HCT116 (cell line): ENCODE data around the gene MAP4K4. TPM values are rescaled to one million over a fixed set of nuclear protein-coding genes. Genes with fewer than 3 reads are reported as not detected.

ENCODE experiments used
- ATAC-seq: fragments of 200-7000 bp; cut with Tn5 transposase; 2 replicates; pipeline ENCODE4 v1.9.1; 2020; ENCODE audit warnings: mild to moderate bottlenecking, moderate library complexity
- BruUV-seq: library from RNA; stranded (reverse); fragments of 400-500 nt; replicated peaks from 2 replicates; lab custom pipeline; 2021; lab: Mats Ljungman, UMichigan
- CTCF ChIA-PET: fragments of 300-600 bp; sonication (Branson Sonifier 250); formaldehyde crosslinking; loops from one replicate; lab custom pipeline; 2021; ENCODE audit warnings: antibody characterized with exemption; lab: Charles Lee
- POLR2A ChIA-PET: fragments of 300-600, 350-600 bp; sonication (Branson Sonifier 250); formaldehyde crosslinking; loops from one replicate; lab custom pipeline; 2021; ENCODE audit warnings: antibody characterized with exemption; lab: Charles Lee
- RAD21 ChIA-PET, 2 experiments: fragments of 300-600 bp; sonication (Branson Sonifier 250); formaldehyde crosslinking; loops; one replicate each; lab custom pipeline; 2023; ENCODE audit warnings: low total read pairs in 2 of 2; ENCODE audit not compliant: uncharacterized antibody in 2 of 2, unreplicated experiment in 2 of 2, low non-redundant PET in 1 of 2; lab: Charles Lee
- DNase-seq: peaks from one replicate; pipeline ENCODE4 v3.0.0-alpha.2; 2010; ENCODE audit warnings: low read depth, low spot score
- H2AFZ ChIP-seq: fragments of 200-600 bp; shearing (Covaris generic), sonication (generic); 2 replicates; pipeline ENCODE4 v1.6.1; 2017; ENCODE audit warnings: low read depth, mixed run types, mixed read lengths, antibody characterized with exemption, low read length; ENCODE audit not compliant: poor library complexity, severe bottlenecking
- H3K27ac ChIP-seq: 2 replicates; pipeline ENCODE4 v1.5.1; 2012; ENCODE audit warnings: low read depth, low read length
- H3K27me3 ChIP-seq: fragments of 200-600 bp; sonication (generic); 2 replicates; pipeline ENCODE4 v1.6.1; 2016; ENCODE audit warnings: mixed run types, low read length, mixed read lengths; ENCODE audit not compliant: insufficient read depth
- H3K36me3 ChIP-seq, 2 experiments: fragments of 200-500 bp in 1 of 2; fragments of 200-600 bp in 1 of 2; sonication (Bioruptor generic) in 1 of 2; sonication (generic) in 1 of 2; 2 replicates each; pipeline versions ENCODE4 v1.5.1 to v1.6.1; 2014 to 2016; ENCODE audit warnings: low read length in 2 of 2, inconsistent platforms in 1 of 2, mixed read lengths in 1 of 2, mixed run types in 1 of 2; ENCODE audit not compliant: insufficient read depth in 2 of 2, control insufficient read depth in 1 of 2
- H3K4me1 ChIP-seq, 2 experiments: fragments of 200-600 bp in 1 of 2; sonication (generic) in 1 of 2; 2 replicates each; pipeline versions ENCODE4 v1.5.1 to v1.6.1; 2012 to 2017; ENCODE audit warnings: low read length in 2 of 2, inconsistent platforms in 1 of 2, mild to moderate bottlenecking in 1 of 2, mixed read lengths in 1 of 2, mixed run types in 1 of 2, moderate library complexity in 1 of 2; ENCODE audit not compliant: insufficient read depth in 2 of 2, control insufficient read depth in 1 of 2
- H3K4me2 ChIP-seq: fragments of 200-600 bp; sonication (generic); 2 replicates; pipeline ENCODE4 v1.6.1; 2017; ENCODE audit warnings: mixed run types, low read length, mixed read lengths
- H3K4me3 ChIP-seq, 2 experiments: fragments of 200-600 bp in 1 of 2; sonication (generic) in 1 of 2; replicated peaks in 1 of 2; 2 replicates each; pipeline ENCODE4 v1.5.1; 2011 to 2016; ENCODE audit warnings: low read length in 2 of 2, control low read depth in 1 of 2, low read depth in 1 of 2, mild to moderate bottlenecking in 1 of 2, mixed read lengths in 1 of 2, mixed run types in 1 of 2
- H3K79me2 ChIP-seq: fragments of 200-600 bp; sonication (generic); 2 replicates; pipeline ENCODE4 v1.6.1; 2017; ENCODE audit warnings: mild to moderate bottlenecking, mixed run types, low read length, moderate library complexity, mixed read lengths; ENCODE audit not compliant: insufficient read depth
- H3K9ac ChIP-seq: fragments of 200-600 bp; sonication (generic); 2 replicates; pipeline ENCODE4 v1.6.1; 2016; ENCODE audit warnings: low read length, mixed read lengths
- H3K9me2 ChIP-seq: fragments of 200-600 bp; sonication (generic), shearing (Covaris generic); 2 replicates; pipeline ENCODE4 v1.6.1; 2017; ENCODE audit warnings: mixed run types, mild to moderate bottlenecking, moderate library complexity; ENCODE audit not compliant: insufficient read depth
- H3K9me3 ChIP-seq, 2 experiments: fragments of 200-500 bp in 1 of 2; fragments of 200-600 bp in 1 of 2; sonication (Bioruptor generic) in 1 of 2; sonication (generic) in 1 of 2; 2 replicates each; pipeline ENCODE4 v1.6.1; 2014 to 2017; ENCODE audit warnings: low read length in 2 of 2, mixed read lengths in 2 of 2, inconsistent platforms in 1 of 2, low read depth in 1 of 2, mild to moderate bottlenecking in 1 of 2, mixed run types in 1 of 2, moderate library complexity in 1 of 2; ENCODE audit not compliant: control insufficient read depth in 1 of 2, insufficient read depth in 1 of 2
- H4K20me1 ChIP-seq: fragments of 200-600 bp; sonication (generic), shearing (Covaris generic); 2 replicates; pipeline ENCODE4 v1.6.1; 2017; ENCODE audit warnings: mixed run types, mild to moderate bottlenecking, moderate library complexity; ENCODE audit not compliant: insufficient read depth
- ATF3 ChIP-seq: IDR thresholded peaks from 2 replicates; pipeline ENCODE4 v1.6.1; 2012
- CBX3 ChIP-seq: IDR thresholded peaks from 2 replicates; pipeline ENCODE4 v1.6.1; 2012; ENCODE audit warnings: low read depth
- CEBPB ChIP-seq: IDR thresholded peaks from 2 replicates; pipeline ENCODE4 v1.6.1; 2012; ENCODE audit warnings: low read depth
- CTCF ChIP-seq, 3 experiments: fragments of 200-600 bp in 1 of 3; sonication (generic) in 1 of 3; IDR thresholded peaks in 2 of 3; conservative IDR thresholded peaks in 1 of 3; 2 replicates each; pipeline ENCODE4 v1.5.1; 2012 to 2017; ENCODE audit warnings: low read depth in 2 of 3, low read length in 2 of 3, antibody characterized with exemption in 1 of 3, borderline replicate concordance in 1 of 3, control low read depth in 1 of 3, mild to moderate bottlenecking in 1 of 3, mixed read lengths in 1 of 3, mixed run types in 1 of 3, moderate library complexity in 1 of 3; ENCODE audit not compliant: insufficient read depth in 1 of 3
- EGR1 ChIP-seq: IDR thresholded peaks from 2 replicates; pipeline ENCODE4 v1.6.1; 2012; ENCODE audit warnings: low read depth
- EZH2 ChIP-seq: fragments of 200-600 bp; sonication (generic); IDR thresholded peaks from 2 replicates; pipeline ENCODE4 v1.6.1; 2017; ENCODE audit warnings: antibody characterized with exemption, mixed run types
- EZH2phosphoT487 ChIP-seq: fragments of 200-600 bp; IDR thresholded peaks from 2 replicates; pipeline ENCODE4 v1.6.1; 2018; ENCODE audit warnings: antibody characterized with exemption, borderline replicate concordance
- JUND ChIP-seq: IDR thresholded peaks from 2 replicates; pipeline ENCODE4 v1.6.1; 2012
- MAX ChIP-seq: IDR thresholded peaks from 2 replicates; pipeline ENCODE4 v1.6.1; 2012
- POLR2A ChIP-seq: IDR thresholded peaks from 2 replicates; pipeline ENCODE4 v1.7.0; 2011; ENCODE audit warnings: borderline replicate concordance; ENCODE audit not compliant: insufficient read depth, insufficient read length; ENCODE audit errors: extremely low read depth
- POLR2AphosphoS5 ChIP-seq: IDR thresholded peaks from 2 replicates; pipeline ENCODE4 v1.6.1; 2011; ENCODE audit warnings: mild to moderate bottlenecking, low read depth, low read length, moderate library complexity
- RAD21 ChIP-seq: IDR thresholded peaks from 2 replicates; pipeline ENCODE4 v1.6.1; 2012; ENCODE audit warnings: low read depth, mild to moderate bottlenecking
- REST ChIP-seq: IDR thresholded peaks from 2 replicates; pipeline ENCODE4 v1.6.1; 2012; ENCODE audit warnings: low read depth
- SP1 ChIP-seq: IDR thresholded peaks from 2 replicates; pipeline ENCODE4 v1.6.1; 2012; ENCODE audit warnings: low read depth
- SRF ChIP-seq: IDR thresholded peaks from 2 replicates; pipeline ENCODE4 v1.6.1; 2012; ENCODE audit warnings: low read depth
- TCF7L2 ChIP-seq: IDR thresholded peaks from 2 replicates; pipeline ENCODE4 v1.7.0; 2011; ENCODE audit warnings: borderline replicate concordance, inconsistent platforms; ENCODE audit not compliant: insufficient read depth, insufficient read length; ENCODE audit errors: extremely low read depth
- YY1 ChIP-seq: IDR thresholded peaks from 2 replicates; pipeline ENCODE4 v1.6.1; 2011; ENCODE audit warnings: low read length, low read depth, moderate library complexity, mild to moderate bottlenecking; ENCODE audit not compliant: insufficient replicate concordance; ENCODE audit errors: extremely low read depth
- ZBTB33 ChIP-seq: IDR thresholded peaks from 2 replicates; pipeline ENCODE4 v1.6.1; 2011; ENCODE audit warnings: mild to moderate bottlenecking, low read length, moderate library complexity; ENCODE audit not compliant: insufficient replicate concordance; ENCODE audit errors: extremely low read depth
- ZFX ChIP-seq: fragments of 450-650 bp; IDR thresholded peaks from 2 replicates; pipeline ENCODE4 v1.6.1; 2017
- ZNF274 ChIP-seq: fragments of 200-500 bp; sonication (Bioruptor generic); IDR thresholded peaks from 2 replicates; pipeline ENCODE4 v1.6.1; 2014; ENCODE audit warnings: mild to moderate bottlenecking, low read depth, low read length, inconsistent platforms
- intact Hi-C: fragments of 100-400 bp; cut with micrococcal nuclease; formaldehyde crosslinking; loops from 2 replicates; pipeline ENCODE4 v1.10.0; 2022
- total RNA-seq: library from RNA; stranded (reverse); gene quantifications from one replicate; pipeline ENCODE4 v1.2.1, GENCODE V29; 2021; ENCODE audit not compliant: unreplicated experiment

The MAP4K4 gene
- total RNA-seq, 1 experiment from 2014 or later: 62.3 TPM

- no peak for ATAC-seq
- POLR2A ChIA-PET: no interaction called here
- H3K36me3 ChIP-seq: no peaks in the 10 kb centered on the region
- TF ChIP-seq JUND (no peak), ZBTB33 (no peak), EZH2phosphoT487 (no peak), CBX3 (no peak), SP1 (no peak), EGR1 (no peak), SRF (no peak), YY1 (no peak), EZH2 (no peak), MAX (no peak), ZFX (no peak), ZNF274 (no peak), CEBPB (no peak), POLR2AphosphoS5 (no peak), POLR2A (no peak), RAD21 (no peak), REST (no peak), ATF3 (no peak), CTCF (IDR thresholded peaks at IDR 0.05 in 2 of 3, conservative IDR thresholded peaks at IDR 0.05 in 1 of 3; ENCODE audit: borderline replicate concordance in 1 of 3, insufficient read depth in 1 of 3, low read depth in 2 of 3, low read length in 2 of 3) (no peak), TCF7L2 (no peak)
- TF ChIP-seq, all 23 proteins: peak for 0
- H3K27ac ChIP-seq: no peak overlapping the region
- no peaks in the 10 kb centered on the region; a peak in 1 of 4 replicates for H3K4me1 ChIP-seq
- no peak overlapping the region for H3K4me2 ChIP-seq
- ChIA-PET RAD21 (no interaction called here), CTCF (no interaction called here)
- no peaks in the 10 kb centered on the region for H3K79me2 ChIP-seq
- H3K27me3 ChIP-seq: no peaks in the 10 kb centered on the region
- no TSS peak for BruUV-seq
- intact Hi-C loops: no loop called here
- DNase-seq: no peak
- H3K4me3 ChIP-seq: no peak overlapping the region
- H3K9me3 ChIP-seq: no peaks in the 10 kb centered on the region
- H3K9me2 ChIP-seq: no peaks in the 10 kb centered on the region
- H2AFZ ChIP-seq: no peak overlapping the region
- H3K9ac ChIP-seq: no peak overlapping the region
- H4K20me1 ChIP-seq: no peaks in the 10 kb centered on the region
These were observed 13.2 kb upstream of the MAP4K4 start for GRCh38 chr2:101684313-101684712.
